Subcutaneous abdominal adipose tissue (tissue), 5 donors: ENCODE results near the gene ABCE1.

Source experiments
- H3K27ac ChIP-seq: one replicate; pipeline ENCODE4 v1.7.0; 2013; ENCODE audit warnings: low read depth, mild to moderate bottlenecking, inconsistent platforms, low read length, moderate library complexity
- H3K27me3 ChIP-seq, 5 donors: one replicate each; pipeline ENCODE4 v1.7.0; 2013; ENCODE audit warnings: low read length in 5 of 5, inconsistent platforms in 1 of 5; ENCODE audit not compliant: control insufficient read depth in 5 of 5, insufficient read depth in 4 of 5
- H3K36me3 ChIP-seq, 5 donors: one replicate each; pipeline ENCODE4 v1.7.0; 2013; ENCODE audit warnings: low read length in 5 of 5; ENCODE audit not compliant: control insufficient read depth in 5 of 5, insufficient read depth in 5 of 5
- H3K4me1 ChIP-seq, 5 donors: one replicate each; pipeline ENCODE4 v1.7.0; 2013; ENCODE audit warnings: low read length in 5 of 5, mild to moderate bottlenecking in 3 of 5, moderate library complexity in 1 of 5; ENCODE audit not compliant: control insufficient read depth in 5 of 5, insufficient read depth in 5 of 5
- H3K4me3 ChIP-seq, 5 donors: one replicate each; pipeline ENCODE4 v1.7.0; 2013; ENCODE audit warnings: low read length in 5 of 5, low read depth in 1 of 5
- H3K9ac ChIP-seq, 5 donors: one replicate each; pipeline ENCODE4 v1.7.0; 2013; ENCODE audit warnings: low read length in 5 of 5, mild to moderate bottlenecking in 4 of 5, moderate library complexity in 3 of 5
- H3K9me3 ChIP-seq, 5 donors: one replicate each; pipeline ENCODE4 v1.7.0; 2013; ENCODE audit warnings: low read length in 5 of 5; ENCODE audit not compliant: control insufficient read depth in 5 of 5
- donor health status: healthy.
- donor health status: healthy.
- donor health status: healthy.
- donor health status: healthy.
- donor health status: healthy.

The ABCE1 gene

GRCh38 chr4:145170223-145170622, 72.1 kb downstream of the ABCE1 start:
- no peak overlapping the region for H3K27ac ChIP-seq

GRCh38 chr4:145171911-145172310, 73.8 kb downstream of the ABCE1 start:
- Histone ChIP-seq H3K9me3 (no peaks in the 10 kb centered on the region), H3K27me3 (no peaks in the 10 kb centered on the region), H3K4me1 (peaks cover 0 to 10% (median 9%) of the 10 kb centered on the region in 5 donors), H3K27ac (no peak overlapping the region), H3K36me3 (peaks cover 15 to 21% (median 20%) of the 10 kb centered on the region in 5 donors), H3K4me3 (no peak overlapping the region), H3K9ac (no peak overlapping the region)

More at GRCh38 chr4:145170223-145170622, 72.1 kb downstream of the ABCE1 start:
- Histone ChIP-seq H3K36me3 (peaks cover 15 to 21% (median 20%) of the 10 kb centered on the region in 5 donors), H3K4me1 (peaks cover 0 to under 1% (median 0%) of the 10 kb centered on the region in 5 donors), H3K9ac (no peak overlapping the region), H3K27me3 (no peaks in the 10 kb centered on the region), H3K9me3 (no peaks in the 10 kb centered on the region), H3K4me3 (no peak overlapping the region)

GRCh38 chr4:145176641-145177432, 78.7 kb downstream of the ABCE1 start:
- H3K4me3 ChIP-seq, result peak overlapping the region in 3 of 5 donors; percentile 87 to 95 (median 87)
- H3K27ac ChIP-seq, result peak overlapping the region; percentile 98

GRCh38 chr4:145177511-145177905, 79.4 kb downstream of the ABCE1 start:
- Histone ChIP-seq H3K4me3 (peak overlapping the region; percentile 67 to 95 (median 87)), H3K9me3 (no peaks in the 10 kb centered on the region), H3K4me1 (peaks cover 4 to 42% (median 39%) of the 10 kb centered on the region in 5 donors), H3K36me3 (peaks cover 0 to 4% (median 3%) of the 10 kb centered on the region in 5 donors), H3K27me3 (no peaks in the 10 kb centered on the region), H3K9ac (peak overlapping the region in 4 of 5 donors; percentile 51 to 89 (median 74)), H3K27ac (peak overlapping the region; percentile 98)

More at GRCh38 chr4:145176641-145177432, 78.7 kb downstream of the ABCE1 start:
- Histone ChIP-seq H3K36me3 (peaks cover 3 to 7% (median 5%) of the 10 kb centered on the region in 5 donors), H3K9ac (peak overlapping the region in 3 of 5 donors; percentile 70 to 89 (median 77)), H3K9me3 (no peaks in the 10 kb centered on the region), H3K4me1 (peaks cover 4 to 42% (median 39%) of the 10 kb centered on the region in 5 donors), H3K27me3 (no peaks in the 10 kb centered on the region)

GRCh38 chr4:145177906-145178538, 79.9 kb downstream of the ABCE1 start:
- no peaks in the 10 kb centered on the region for H3K27me3 ChIP-seq
- H3K4me1 ChIP-seq, result peaks cover 4 to 42% (median 39%) of the 10 kb centered on the region in 5 donors
- peaks cover 0 to 4% (median 3%) of the 10 kb centered on the region in 5 donors for H3K36me3 ChIP-seq
- peak overlapping the region; percentile 98 for H3K27ac ChIP-seq
- peak overlapping the region; percentile 51 to 90 (median 77) for H3K9ac ChIP-seq
- no peaks in the 10 kb centered on the region for H3K9me3 ChIP-seq
- peak overlapping the region; percentile 67 to 95 (median 87) for H3K4me3 ChIP-seq

GRCh38 chr4:145178740-145179280, 80.7 kb downstream of the ABCE1 start:
- no peaks in the 10 kb centered on the region for H3K9me3 ChIP-seq
- H3K4me1 ChIP-seq, result peaks cover 4 to 42% (median 39%) of the 10 kb centered on the region in 5 donors
- H3K27me3 ChIP-seq, result no peaks in the 10 kb centered on the region
- H3K27ac ChIP-seq, result peak overlapping the region; percentile 98
- H3K36me3 ChIP-seq, result peaks cover 0 to 4% (median 0%) of the 10 kb centered on the region in 5 donors
- H3K4me3 ChIP-seq, result peak overlapping the region; percentile 67 to 95 (median 87)
- peak overlapping the region; percentile 77 to 98 (median 90) for H3K9ac ChIP-seq
